K562 (cell line): ENCODE data around the gene FERMT3. TPM values are rescaled to one million over a fixed set of nuclear protein-coding genes. Genes with fewer than 3 reads are reported as not detected.
A peak's percentile ranks its signal among the peaks of the same experiment; 100 is the strongest.

Source experiments
- ATAC-seq: fragments of 200-7000 bp; cut with Tn5 transposase; 3 replicates; pipeline ENCODE4 v1.9.1; 2020; ENCODE audit warnings: moderate library complexity
- BruUV-seq: library from RNA; stranded (reverse); fragments of 400-500 nt; replicated peaks from 2 replicates; lab custom pipeline; 2021; lab: Mats Ljungman, UMichigan
- CTCF ChIA-PET: fragments of 300-600 bp; formaldehyde crosslinking; extraction: SDS; loops from one replicate; lab custom pipeline; 2021; ENCODE audit warnings: low intra/inter-chr PET ratio; lab: Yijun Ruan, JAX
- POLR2A ChIA-PET: fragments of 300-600, 350-650 bp; sonication (Branson Sonifier 250); formaldehyde crosslinking; extraction: SDS; loops from one replicate; lab custom pipeline; 2021; ENCODE audit warnings: antibody characterized with exemption, inconsistent platforms; lab: Yijun Ruan, JAX
- DNase-seq, 4 experiments: peaks; one replicate each; pipeline versions ENCODE4 v3.0.0 to v3.0.0-alpha.2; 2011 to 2018; ENCODE audit warnings: low spot score in 3 of 4, mixed read lengths in 3 of 4; ENCODE audit errors: extremely low read depth in 1 of 4
- FAIRE-seq: peaks from 2 replicates; lab custom pipeline; 2011; peaks lifted over from hg19 to GRCh38; lab: Jason Lieb, UNC
- H2AFZ ChIP-seq: 2 replicates; pipeline ENCODE4 v1.6.0; 2011; ENCODE audit warnings: low read depth, low read length, control low read depth, inconsistent platforms
- H3K27ac ChIP-seq: fragments of 200-600 bp; 3 replicates; pipeline ENCODE4 v1.8.0; 2011; ENCODE audit warnings: low read depth, mild to moderate bottlenecking, control low read depth, inconsistent platforms, low read length, moderate library complexity, mixed read lengths; ENCODE audit errors: extremely low read depth
- H3K27me3 ChIP-seq, 2 experiments: fragments of 300-600 bp in 1 of 2; 2 replicates in 1 of 2; 3 replicates in 1 of 2; pipeline versions ENCODE4 v1.6.0 to v1.8.0; 2011; ENCODE audit warnings: inconsistent platforms in 2 of 2, low read length in 2 of 2, mild to moderate bottlenecking in 1 of 2, mixed read lengths in 1 of 2, moderate library complexity in 1 of 2; ENCODE audit not compliant: control insufficient read depth in 2 of 2, insufficient read depth in 2 of 2
- H3K36me3 ChIP-seq: fragments of 300-600 bp; 3 replicates; pipeline ENCODE4 v1.8.0; 2011; ENCODE audit warnings: mild to moderate bottlenecking, low read length, inconsistent platforms; ENCODE audit not compliant: control insufficient read depth, insufficient read depth
- H3K4me1 ChIP-seq, 2 experiments: fragments of 200-600 bp in 1 of 2; replicated peaks in 1 of 2; 2 replicates in 1 of 2; 3 replicates in 1 of 2; pipeline versions ENCODE4 v1.5.1 to v1.8.0; 2011; ENCODE audit warnings: inconsistent platforms in 2 of 2, low read length in 2 of 2, mild to moderate bottlenecking in 1 of 2, mixed read lengths in 1 of 2, moderate library complexity in 1 of 2; ENCODE audit not compliant: control insufficient read depth in 2 of 2, insufficient read depth in 2 of 2
- H3K4me2 ChIP-seq: 2 replicates; pipeline ENCODE4 v1.6.1; 2011; ENCODE audit warnings: low read length, control low read depth, inconsistent platforms, mixed read lengths; ENCODE audit not compliant: insufficient read depth
- H3K4me3 ChIP-seq: fragments of 200-600 bp; sonication (generic), shearing (Covaris generic); 2 replicates; pipeline ENCODE4 v1.5.1; 2016; ENCODE audit warnings: control low read depth, inconsistent platforms
- H3K79me2 ChIP-seq: fragments of 200-600 bp; 3 replicates; pipeline ENCODE4 v1.8.0; 2011; ENCODE audit warnings: low read length, inconsistent platforms; ENCODE audit not compliant: control insufficient read depth, insufficient read depth
- H3K9ac ChIP-seq, 2 experiments: 2 replicates each; pipeline versions ENCODE4 v1.6.0 to v1.6.1; 2011; ENCODE audit warnings: low read depth in 2 of 2, low read length in 2 of 2, control low read depth in 1 of 2, inconsistent platforms in 1 of 2, mild to moderate bottlenecking in 1 of 2, mixed read lengths in 1 of 2; ENCODE audit not compliant: insufficient read depth in 1 of 2
- H3K9me1 ChIP-seq: one replicate; pipeline ENCODE4 v1.6.0; 2011; ENCODE audit warnings: inconsistent platforms, mild to moderate bottlenecking, low read length, moderate library complexity; ENCODE audit not compliant: control insufficient read depth, insufficient read depth
- H3K9me3 ChIP-seq: replicated peaks from 2 replicates; pipeline ENCODE4 v1.5.1; 2011; ENCODE audit warnings: low read depth, low read length, inconsistent platforms; ENCODE audit not compliant: control insufficient read depth, insufficient read depth
- H4K20me1 ChIP-seq: replicated peaks from 2 replicates; pipeline ENCODE4 v1.6.1; 2011; ENCODE audit warnings: low read length, inconsistent platforms, mixed read lengths; ENCODE audit not compliant: control insufficient read depth, insufficient read depth
- RBFOX2 ChIP-seq: fragments of 200-400 bp; formaldehyde crosslinking; IDR thresholded peaks from 2 replicates; pipeline ENCODE4 v1.6.1; 2017; ENCODE audit warnings: low read depth, mild to moderate bottlenecking, low read length, moderate library complexity
- WGBS: fragments of 100-300 bp; shearing (Covaris generic); methylation state at CpG from one replicate; pipeline ENCODE4 v1.1.6; 2016; ENCODE audit warnings: low coverage, mixed read lengths; ENCODE audit not compliant: insufficient coverage; ENCODE audit errors: missing lambda C conversion rate; 5-methylcytosine and 5-hydroxymethylcytosine counted together
- in situ Hi-C: fragments of 300-500 bp; cut with MboI; formaldehyde crosslinking; loops from 4 replicates; pipeline ENCODE4 v1.15.0; 2018; ENCODE audit warnings: inconsistent platforms, mixed read lengths
- intact Hi-C: fragments of 100-400 bp; cut with micrococcal nuclease; formaldehyde crosslinking; loops from 2 replicates; pipeline ENCODE4 v1.14.2; 2022
- polyA plus RNA-seq, 8 experiments: library from polyadenylated mRNA; depleted of rRNA in 4 of 8; stranded (reverse) in 5 of 8; unstranded in 3 of 8; fragments of >200 nt; fragmentation: Nextera tagmentation in 2 of 8; fragmentation: Illumina TruSeq in 1 of 8; extraction: Ambion mirVana in 2 of 8; extraction: Trizol in 1 of 8; gene quantifications; 2 replicates each; pipeline versions ENCODE4 v1.2.1 to v1.2.3, GENCODE V29; 2011 to 2014; ENCODE audit warnings: inconsistent platforms in 1 of 8, missing spikeins in 1 of 8
- total RNA-seq, 7 experiments: library from RNA; depleted of rRNA in 6 of 7; stranded (reverse); fragments of >200 nt in 6 of 7; fragmentation: Illumina TruSeq in 2 of 7; extraction: Trizol in 2 of 7; gene quantifications; 2 replicates each; pipeline versions ENCODE4 v1.2.1 to v1.2.3, GENCODE V29; 2011 to 2021; ENCODE audit warnings: low replicate concordance in 1 of 7
- TF ChIP-seq, protein P1 (sequence below): fragments of 250-450 bp; sonication (Bioruptor Pico); IDR thresholded peaks from 2 replicates; pipeline ENCODE4 v1.9.0; 2021; ENCODE audit warnings: mild to moderate bottlenecking, inconsistent platforms

Gene FERMT3
- total and polyA plus RNA-seq, 9 of the 15 experiments (the other 6 are each of a cell fraction or from before 2014, with no cell fraction given): 3.2 to 275 (median 79.7) TPM

DNA sequence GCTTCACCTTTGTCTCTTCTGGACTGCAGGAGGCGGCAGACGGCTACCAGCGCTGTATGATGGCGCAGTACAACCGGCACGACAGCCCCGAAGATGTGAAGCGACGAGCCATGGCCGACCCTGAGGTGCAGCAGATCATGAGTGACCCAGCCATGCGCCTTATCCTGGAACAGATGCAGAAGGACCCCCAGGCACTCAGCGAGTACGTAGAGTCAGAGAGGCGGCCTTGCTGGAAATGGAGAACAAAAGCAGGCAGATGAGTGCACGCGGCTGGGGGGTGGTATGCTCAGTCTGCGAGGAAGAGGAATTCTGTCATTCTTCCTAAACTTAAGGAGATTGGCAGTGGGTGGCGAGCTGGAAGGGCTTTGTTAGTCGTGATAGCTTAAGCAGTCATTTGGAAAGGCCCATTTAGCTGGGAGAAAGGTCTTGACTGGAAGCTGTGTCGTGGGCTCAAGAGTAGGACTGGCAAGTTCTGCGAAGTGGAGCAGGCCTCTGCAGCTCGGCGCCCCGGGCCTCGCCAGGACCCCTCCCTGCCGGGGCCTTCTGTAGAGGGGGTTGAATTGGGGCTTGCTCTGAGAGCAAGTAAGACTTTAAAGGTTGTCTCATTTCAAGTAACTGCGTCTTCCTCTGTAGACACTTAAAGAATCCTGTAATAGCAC lies 3.0 kb upstream of the FERMT3 start:
- Histone ChIP-seq H2AFZ (no peak overlapping the region), H3K4me1 (peaks cover 30 to 50% of the 10 kb centered on the region in 2 experiments), H3K9me3 (no peaks in the 10 kb centered on the region), H3K9me1 (peaks cover 4% of the 10 kb centered on the region), H3K4me3 (no peak overlapping the region), H3K27ac (peak overlapping the region; percentile 20; the same call in 2 of the 3 replicates), H3K36me3 (peaks cover 86% of the 10 kb centered on the region), H3K9ac (peak overlapping the region in 1 of 2 experiments; percentile 74; a peak in 2 of 4 replicates), H3K4me2 (no peak overlapping the region), H3K27me3 (no peaks in the 10 kb centered on the region), H4K20me1 (no peaks in the 10 kb centered on the region; the same call in 1 of the 2 replicates), H3K79me2 (peaks cover 30% of the 10 kb centered on the region)
- whole genome bisulfite sequencing: 91% methylated on average over 27 of the region's 27 CpGs
- no TSS peak for BruUV-seq
- peak; percentile 29; the same call in 1 of the 2 replicates for TF ChIP-seq RBFOX2
- TF ChIP-seq, protein P1, sequence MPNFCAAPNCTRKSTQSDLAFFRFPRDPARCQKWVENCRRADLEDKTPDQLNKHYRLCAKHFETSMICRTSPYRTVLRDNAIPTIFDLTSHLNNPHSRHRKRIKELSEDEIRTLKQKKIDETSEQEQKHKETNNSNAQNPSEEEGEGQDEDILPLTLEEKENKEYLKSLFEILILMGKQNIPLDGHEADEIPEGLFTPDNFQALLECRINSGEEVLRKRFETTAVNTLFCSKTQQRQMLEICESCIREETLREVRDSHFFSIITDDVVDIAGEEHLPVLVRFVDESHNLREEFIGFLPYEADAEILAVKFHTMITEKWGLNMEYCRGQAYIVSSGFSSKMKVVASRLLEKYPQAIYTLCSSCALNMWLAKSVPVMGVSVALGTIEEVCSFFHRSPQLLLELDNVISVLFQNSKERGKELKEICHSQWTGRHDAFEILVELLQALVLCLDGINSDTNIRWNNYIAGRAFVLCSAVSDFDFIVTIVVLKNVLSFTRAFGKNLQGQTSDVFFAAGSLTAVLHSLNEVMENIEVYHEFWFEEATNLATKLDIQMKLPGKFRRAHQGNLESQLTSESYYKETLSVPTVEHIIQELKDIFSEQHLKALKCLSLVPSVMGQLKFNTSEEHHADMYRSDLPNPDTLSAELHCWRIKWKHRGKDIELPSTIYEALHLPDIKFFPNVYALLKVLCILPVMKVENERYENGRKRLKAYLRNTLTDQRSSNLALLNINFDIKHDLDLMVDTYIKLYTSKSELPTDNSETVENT (CRISPR knock-in tag): no peak
- in situ Hi-C loops: no loop called here
- DNase-seq (no peak), FAIRE-seq (no peak), ATAC-seq (no peak)
- CTCF ChIA-PET: interaction anchor here (0.7 to 1.8 kb wide), 4 partner anchors 66 to 163 kb away, joined by 4 to 11 read pairs (median 8); no protein-coding TSS in a partner anchor
- POLR2A ChIA-PET: interaction anchor here (0.7 to 8.2 kb wide), 2 partner anchors 99 to 119 kb away, joined by 3 to 68 read pairs; partner anchors contain the start of genes CATSPERZ and ESRRA
- intact Hi-C loops: loop anchor here (1.0 kb wide), 2 partner anchors 67 to 101 kb away; no protein-coding TSS in a partner anchor
